GM19238 (cell line): ENCODE data around the gene GIGYF2.
"Not testable (repeated sequence)": the region's sequence is repeated elsewhere in the genome, so short reads cannot be mapped to it uniquely, and the experiment has no call there.

Experiments
- DNase-seq: peaks from one replicate; pipeline ENCODE4 v3.0.0; 2011; ENCODE audit warnings: low spot score; ENCODE audit not compliant: insufficient read length

Gene GIGYF2

DNA sequence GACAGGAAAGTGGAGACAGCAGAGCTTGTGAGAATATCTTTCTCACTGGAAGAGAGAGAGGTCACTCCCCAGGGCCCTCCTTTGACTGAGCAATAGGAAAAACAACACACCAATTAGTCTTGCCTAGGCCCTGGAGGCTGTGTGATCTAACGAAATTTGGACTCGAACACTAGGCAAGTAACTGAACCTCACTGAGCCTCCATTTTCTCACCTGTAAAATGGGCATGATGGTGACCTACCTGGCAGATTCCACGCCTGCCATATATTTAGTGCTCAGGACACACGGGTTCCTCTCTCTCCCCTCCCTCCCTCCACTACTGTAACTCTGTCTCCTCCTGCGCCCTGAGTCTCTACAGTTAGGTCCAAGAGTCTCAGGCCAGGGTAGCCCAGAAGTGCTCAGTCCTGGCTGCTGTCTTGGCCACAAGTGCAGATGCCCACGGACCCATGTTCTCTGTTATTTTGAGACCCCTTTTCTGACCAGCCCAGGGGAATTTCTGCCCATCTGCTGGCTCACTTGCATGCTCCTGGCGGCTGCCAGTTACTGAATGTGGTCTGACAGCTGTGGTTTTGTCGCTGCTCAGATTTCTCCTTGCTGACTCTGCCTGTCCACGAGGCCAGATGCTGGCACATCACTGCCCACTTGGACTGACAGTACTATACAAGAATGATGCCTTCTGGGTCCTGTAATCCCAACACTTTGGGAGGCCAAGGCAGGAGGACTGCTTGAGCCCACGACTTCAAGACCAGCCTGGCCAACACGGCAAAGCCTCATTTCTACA is 9.6 kb upstream of the GIGYF2 start:
- no peak for DNase-seq

DNA sequence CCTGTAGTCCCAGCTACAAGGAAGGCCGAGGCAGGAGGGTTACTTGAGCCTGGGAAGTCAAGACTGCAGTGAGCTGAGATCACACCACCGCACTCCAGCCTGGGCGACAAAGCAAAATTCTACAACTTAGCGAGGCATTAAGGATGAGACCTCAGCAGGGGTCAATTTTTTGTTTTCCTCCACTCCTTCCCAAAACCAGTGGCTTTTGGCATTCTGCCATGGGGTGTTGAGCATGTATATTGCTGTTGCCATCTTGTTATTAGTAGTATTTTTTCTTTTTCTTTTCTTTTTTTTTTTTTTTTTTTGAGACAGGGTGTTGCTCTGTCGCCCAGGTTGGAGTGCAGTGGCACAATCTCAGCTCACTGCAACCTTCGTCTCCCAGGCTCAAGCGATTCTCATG is 8.9 kb upstream of the GIGYF2 start:
- DNase-seq = no peak

DNA sequence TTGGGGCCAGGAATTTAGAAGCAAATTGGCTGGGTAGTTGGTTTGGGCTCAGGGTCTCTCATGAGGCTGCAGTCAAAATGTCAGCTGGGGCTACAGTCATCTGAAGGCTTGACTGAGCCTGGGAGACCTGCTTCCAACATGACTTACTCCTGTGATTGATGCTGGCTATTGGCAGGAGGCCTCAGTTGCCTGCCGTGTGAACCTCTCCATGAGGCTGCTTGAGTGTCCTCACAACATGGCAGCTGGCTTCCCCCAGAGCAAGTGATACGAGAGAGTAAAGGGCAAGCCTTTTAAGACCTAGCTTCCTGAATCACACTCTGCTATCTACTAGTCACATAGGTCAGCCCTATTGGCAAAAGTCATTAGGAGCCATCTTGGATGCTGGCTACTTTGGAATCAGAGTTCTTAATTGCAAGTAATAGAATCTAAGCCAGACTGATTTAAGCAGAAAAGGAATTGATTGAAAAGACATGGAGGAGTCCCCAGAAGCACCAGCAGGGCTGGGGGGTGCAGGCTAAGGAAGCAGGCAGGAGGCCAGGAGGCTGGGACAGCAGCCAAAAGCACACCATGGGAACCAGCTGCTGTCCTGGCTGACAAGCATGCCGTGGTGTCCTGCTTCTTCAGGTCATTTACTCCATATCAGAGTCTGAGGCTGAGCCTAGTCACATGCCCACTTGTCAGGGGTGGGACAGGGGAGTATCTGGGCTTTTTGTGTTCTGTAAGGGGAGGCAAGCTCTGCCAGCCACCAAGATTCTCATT is 7.8 kb upstream of the GIGYF2 start:
- no peak for DNase-seq

DNA sequence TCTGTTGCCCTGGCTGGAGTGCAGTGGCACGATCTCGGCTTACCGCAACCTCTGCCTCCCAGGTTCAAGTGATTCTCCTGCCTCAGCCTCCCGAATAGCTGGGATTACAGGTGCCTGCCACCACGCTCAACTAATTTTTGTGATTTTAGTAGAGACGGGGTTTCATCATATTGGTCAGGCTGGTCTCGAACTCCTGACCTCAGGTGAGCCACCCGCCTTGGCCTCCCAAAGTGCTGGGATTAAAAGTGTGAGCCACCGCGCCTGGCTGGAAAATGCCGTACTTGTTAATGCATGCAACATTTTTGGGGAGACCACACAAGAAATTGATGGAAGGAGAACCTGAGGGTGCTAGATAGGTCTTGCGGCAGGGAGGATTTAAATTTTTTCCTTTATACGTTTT is 6.0 kb upstream of the GIGYF2 start:
- not testable (repeated sequence) for DNase-seq

DNA sequence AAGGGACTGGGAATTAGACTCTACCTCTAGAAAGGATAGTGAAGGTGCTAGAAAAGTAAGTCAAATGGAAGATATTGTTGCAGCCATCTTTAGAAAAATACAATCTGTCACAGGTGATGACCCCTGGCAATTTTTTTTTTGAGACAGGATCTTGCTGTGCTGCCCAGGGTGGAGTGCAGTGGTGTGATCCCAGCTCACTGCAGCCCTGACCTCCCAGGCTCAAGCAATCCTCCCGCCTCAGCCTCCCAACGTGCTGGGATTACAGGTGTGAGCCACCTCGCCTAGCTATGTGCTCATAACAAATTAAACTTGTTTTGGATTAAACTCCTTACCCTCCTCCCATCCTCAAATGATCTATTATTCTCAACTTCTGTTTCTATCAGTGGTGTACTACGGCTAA is 3.8 kb upstream of the GIGYF2 start:
- no peak for DNase-seq

DNA sequence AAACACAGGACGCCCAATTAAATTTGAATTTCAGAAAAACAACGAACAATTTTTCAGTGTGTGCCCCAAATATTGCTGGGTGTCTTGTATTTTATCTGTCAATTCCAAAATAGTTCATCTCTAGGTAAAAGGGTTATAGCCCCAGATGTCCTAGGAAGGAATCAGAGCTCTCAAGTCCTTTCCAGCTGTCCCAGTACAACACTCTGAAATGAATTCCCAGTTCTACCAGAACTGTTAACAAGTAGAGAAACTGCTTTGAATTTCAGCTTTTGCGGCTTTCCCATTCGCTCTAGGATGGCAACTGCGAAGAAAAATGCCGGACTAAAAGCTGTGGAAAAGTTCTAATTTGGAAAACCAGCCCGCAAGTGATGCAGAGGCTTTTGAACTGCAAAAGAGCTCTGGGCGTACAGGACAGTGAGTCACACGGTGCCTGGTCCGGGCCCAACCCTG is 497 bp upstream of the GIGYF2 start:
- DNase-seq = no peak

DNA sequence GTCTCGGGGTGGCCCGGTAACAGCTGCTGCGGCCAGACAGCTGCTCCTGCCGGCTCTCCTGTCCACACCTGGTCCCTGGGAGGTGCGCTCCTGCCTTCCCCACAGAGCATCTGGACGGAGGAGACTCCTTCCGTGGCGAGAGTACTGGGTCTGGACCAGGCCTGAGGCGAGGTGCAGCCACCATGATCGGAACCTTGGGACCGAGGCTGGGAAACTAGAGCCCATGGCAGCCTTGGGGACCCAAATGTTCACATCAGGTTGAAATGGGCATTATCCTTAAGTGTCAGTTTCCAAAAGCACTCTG is 628 bp downstream of the GIGYF2 start:
- DNase-seq = peak; percentile 24

DNA sequence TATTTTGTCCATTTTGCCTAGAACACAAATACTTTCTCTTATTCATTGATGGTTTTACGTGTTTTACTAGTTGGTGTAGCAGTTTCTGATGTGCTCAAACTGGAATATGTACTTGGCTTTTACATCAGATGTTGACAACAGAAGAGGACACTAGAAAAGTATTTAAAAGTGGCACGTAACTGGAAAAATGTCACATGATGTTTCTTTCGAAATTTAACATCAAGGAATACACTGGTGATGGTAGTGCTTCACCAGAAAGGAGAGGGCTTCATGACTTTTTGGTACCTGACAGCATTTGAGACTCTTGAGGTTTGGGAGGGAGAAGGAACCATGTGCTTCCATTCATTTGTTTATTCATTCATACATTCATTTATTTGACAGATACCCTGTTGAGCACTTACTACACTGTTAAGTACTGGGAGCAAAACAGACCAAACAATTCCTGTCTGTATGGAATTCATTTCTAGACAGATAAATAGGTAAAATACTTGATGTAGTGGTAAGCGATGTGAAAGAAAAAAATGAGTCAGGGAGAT is 1.5 kb downstream of the GIGYF2 start:
- DNase-seq = no peak

DNA sequence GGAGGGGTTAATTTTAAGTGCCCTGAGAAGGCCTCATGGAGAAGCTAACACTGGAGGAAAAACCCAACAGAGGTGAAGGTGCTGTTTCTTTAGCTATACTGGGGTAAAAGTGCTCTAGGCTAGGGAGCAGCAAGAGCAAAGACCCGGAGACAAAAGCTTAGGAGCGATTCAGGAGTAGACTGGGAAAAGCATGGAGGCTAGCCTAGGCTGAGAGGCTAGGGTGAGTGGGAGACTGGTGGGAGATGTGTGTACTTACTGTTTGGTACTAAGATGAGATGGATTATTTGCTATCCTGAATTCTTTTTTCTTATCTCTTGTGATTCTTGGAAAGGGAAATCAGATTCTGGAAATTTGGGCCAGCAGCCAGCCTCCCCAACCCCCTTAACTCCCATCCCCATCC is 2.0 kb downstream of the GIGYF2 start:
- no peak for DNase-seq

DNA sequence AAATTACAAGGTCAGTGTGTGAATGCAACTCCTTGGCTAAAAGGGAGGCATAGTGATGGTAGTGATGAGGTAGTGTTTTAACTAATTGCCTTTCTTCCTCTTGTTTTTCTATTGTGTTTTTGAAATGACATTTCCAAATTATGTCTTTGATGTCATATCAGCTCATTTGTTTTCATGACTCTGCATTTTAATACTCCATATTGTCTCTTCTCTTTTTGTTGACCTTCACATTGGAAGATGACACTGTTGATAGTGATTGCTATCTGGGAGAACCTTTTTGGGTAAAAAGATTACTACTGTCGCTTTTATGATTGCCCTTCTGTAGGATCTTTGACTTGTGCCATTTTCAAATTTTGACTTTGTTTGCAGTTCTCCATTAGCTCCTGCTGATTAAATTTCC is 3.0 kb downstream of the GIGYF2 start:
- no peak for DNase-seq

DNA sequence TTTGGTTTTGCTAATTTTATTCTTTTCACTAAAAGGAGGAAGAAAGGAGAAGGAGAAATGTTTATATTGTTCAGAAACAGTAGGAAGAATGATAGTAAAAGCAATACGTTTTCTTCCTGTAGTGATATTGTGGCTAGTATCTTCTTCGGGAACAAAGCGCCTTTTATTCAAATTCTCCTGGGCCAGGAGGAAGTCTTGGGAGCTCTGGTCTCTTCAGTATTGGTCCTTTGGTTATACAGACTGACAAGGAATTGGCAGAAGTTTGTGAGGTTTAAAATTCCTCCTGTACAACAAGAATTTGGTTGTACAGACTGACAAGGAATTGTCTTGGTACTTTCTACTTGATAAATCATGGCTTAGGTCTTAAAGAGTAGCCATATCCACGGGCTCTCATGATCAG is 9.9 kb downstream of the GIGYF2 start:
- no peak for DNase-seq

DNA sequence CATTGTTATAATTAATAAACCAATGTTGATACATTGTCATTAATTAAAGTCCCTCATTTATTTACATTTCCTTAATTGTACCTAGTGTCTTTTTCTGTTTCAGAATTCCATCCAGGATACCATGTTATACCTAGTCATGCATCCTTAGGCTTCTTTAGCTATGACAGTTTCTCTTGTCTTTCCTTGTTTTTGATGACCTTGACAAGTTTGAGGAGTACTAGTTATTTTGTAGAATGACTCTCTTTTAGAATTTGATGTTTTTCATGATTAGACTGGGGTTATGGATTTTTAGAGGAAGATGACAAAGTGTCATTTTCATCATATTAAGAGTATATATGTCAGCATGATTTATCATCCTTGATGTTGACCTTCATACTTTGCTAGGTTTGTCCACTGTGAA is 16.4 kb downstream of the GIGYF2 start:
- no peak for DNase-seq

DNA sequence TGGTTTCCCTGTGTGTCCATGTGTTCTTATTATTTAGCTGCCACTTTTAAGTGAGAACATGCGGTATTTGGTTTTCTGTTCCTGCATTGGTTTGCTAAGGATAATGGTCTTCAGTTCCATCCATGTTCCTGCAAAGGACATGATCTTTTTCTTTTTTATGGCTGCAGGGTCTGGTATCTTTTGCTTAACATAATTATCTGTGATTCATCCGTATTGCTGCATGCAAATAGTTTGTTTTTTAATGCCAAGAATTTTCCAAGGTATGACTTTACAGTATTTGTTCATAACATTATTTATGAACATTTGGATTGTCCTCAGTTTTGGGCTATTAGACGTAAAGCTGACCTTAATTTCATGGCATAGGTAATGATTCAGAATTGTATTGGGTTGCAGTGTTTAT is 17.8 kb downstream of the GIGYF2 start:
- DNase-seq = no peak

DNA sequence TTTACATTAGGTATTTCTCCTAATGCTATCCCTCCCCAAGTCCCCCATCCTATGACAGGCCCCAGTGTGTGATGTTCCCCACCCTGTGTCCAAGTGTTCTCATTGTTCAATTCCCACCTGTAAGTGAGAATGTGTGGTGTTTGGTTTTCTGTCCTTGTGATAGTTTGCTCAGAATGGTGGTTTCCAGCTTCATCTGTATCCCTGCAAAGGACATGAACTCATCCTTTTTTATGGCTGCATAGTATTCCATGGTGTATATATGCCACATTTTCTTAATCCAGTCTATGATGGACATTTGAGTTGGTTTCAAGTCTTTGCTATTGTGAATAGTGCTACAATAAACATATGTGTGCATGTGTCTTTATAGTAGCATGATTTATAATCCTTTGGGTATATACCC is 22.9 kb downstream of the GIGYF2 start:
- not testable (repeated sequence) for DNase-seq

DNA sequence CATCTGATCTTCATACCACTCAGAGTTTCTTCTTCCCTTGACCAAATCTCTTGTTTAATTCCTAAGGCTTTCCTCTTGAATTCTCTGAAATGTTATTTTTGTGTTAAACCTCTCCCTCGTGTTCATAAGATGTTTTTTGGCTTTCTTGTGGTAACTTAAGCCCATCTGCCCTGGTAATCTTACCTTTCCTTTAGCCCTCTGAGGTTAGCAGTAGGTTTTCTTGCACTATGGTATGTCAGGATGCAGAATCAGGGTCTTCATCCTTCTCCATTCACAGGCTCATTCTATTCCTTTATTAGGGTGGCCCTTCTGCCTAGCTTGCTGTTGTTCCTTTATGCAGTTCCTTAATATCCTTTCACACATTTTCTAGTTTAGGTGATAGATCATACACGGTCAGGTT is 24.1 kb downstream of the GIGYF2 start:
- no peak for DNase-seq

DNA sequence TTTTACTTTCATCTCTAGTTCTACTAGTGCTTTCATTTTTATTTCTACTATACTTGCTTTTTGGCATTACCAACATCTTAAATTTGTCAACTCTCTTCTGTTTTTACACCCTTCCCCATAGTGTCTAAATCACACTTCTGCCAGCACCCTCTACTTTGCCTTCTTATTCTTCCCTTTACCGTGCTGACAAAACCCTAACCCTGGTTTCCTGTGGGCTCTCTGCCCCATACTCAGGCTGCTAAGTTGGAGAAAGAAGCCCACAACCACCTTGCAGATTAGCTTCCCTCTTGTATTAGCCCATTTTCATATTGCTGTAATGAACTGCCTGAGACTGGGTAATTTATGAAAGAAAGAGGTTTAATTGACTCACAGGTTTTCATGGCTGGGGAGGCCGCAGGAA is 24.8 kb downstream of the GIGYF2 start:
- no peak for DNase-seq

DNA sequence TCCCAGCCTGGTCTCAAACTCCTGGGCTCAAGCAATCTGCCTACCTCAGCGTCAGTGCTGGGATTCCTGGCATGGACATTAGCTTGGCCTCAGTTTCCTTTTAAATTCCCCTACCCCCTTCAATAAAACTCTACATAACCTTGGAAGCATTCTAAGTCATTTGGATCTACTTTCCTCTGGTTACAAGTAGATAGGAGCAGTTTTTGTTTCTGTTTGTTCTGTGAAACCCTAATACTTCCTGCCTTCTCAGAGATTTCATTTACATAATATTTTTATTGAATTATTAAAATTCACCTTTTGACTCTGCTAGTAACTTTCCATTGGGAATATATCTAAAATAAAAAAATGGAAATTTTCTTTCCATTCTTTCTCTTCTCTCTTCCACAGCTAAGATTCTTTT is 25.9 kb downstream of the GIGYF2 start:
- DNase-seq = no peak

DNA sequence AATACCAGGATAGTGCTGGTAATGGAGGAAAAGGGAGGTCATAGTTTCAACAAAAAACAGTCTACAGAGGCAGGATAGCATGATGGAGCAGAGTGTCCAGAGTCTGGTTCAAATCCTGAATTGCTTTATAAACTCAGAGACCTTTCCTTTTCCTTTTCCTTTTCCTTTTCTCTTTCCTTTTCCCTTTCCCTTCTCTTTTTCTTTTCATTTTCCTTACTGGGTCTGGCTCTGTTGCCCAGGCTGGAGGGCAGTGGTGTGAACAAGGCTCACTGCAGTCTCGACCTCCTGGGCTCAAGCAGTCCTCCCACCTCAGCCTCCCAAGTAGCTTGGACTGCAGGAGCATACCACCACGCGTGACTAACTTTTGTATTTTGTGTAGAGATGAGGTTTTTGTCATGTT is 31.7 kb downstream of the GIGYF2 start:
- DNase-seq = no peak

DNA sequence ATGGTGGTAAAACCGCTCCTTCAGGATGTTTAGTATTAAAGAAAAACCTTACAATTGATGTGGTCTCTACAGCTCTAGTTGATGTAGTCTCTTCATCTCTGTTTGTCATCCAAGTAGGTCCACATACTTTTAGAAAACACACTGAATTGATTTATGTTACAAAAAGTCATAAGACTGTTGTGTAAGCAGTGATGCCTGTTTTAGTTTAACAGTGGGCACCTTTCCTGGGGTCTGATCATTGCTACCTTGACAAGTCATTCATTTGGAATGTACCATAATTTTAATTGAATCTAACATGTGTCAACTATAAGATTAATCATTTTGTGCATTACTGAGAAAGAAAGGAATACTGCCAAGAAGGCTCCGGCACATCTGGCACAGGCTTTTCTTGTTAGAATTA is 34.3 kb downstream of the GIGYF2 start:
- no peak for DNase-seq

DNA sequence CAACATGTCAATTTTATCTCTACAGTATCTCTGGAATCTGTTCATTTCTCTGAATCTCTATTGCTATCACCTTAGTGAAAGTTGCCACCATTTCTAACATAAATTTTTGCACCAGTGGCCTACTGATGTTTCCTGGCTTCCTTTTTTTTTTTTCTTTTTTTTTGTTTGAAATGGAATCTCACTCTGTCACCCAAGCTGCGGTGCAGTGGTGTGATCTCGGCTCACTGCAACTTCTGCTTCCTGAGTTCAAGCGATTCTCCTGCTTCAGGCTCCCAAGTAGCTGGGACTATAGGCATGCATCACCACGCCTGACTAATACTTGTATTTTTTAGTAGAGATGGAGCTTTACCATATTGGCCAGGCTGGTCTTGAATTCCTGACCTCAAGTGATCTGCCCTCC is 44.2 kb downstream of the GIGYF2 start:
- no peak for DNase-seq

DNA sequence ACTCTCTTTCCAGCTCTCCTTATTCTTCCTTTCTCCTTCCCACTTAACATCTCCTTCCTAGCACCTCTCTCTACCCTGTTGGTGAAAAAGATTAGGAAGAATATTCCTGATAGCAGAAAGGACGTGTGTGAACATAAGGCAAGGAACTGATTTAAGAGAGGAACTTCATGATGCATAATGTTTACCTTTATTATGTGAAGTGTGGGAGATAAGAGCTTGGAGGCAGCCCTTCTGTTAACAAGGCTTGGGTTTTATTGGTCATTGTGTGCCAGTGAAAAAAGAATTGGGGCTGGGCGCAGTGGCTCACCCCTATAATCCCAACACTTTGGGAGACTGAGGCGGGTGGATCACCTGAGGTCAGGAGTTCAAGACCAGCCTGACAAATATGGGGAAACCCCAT is 44.8 kb downstream of the GIGYF2 start:
- no peak for DNase-seq

DNA sequence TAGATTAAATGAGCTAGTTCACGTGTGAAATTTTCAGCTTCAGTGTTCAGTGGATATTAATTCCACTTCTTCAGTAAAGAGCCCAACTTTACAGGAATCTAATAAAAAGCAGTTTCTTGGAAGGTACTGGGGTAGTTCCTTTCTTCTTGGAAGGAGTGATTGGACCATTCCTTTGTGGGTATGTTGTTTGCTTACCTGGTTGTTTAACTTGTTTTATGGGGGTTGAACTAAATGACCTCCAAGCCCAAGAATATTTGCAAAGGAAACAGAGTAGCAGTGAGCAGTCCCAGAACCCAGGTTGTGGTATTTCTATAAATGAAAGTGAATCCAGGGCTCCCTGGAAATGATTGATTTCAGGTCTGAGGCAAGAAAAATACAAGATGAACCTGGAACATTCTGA is 47.8 kb downstream of the GIGYF2 start:
- no peak for DNase-seq

DNA sequence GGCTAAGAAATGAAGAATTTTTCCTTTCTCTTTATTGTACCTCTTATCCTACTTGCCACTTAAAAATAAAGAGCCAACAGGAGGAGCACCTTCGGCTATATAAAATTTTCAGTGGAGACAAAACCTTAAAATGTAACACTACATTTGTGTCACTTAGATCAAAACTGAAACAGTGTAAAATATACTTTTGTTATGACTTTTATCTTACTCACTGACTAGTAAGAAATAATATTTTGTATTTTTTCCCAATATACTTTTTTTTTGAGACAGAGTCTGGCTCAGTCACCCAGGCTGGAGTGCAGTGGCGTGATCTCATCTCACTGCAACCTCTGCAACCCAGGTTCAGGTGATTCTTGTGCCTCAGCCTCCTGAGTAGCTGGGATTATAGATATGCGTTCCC is 50.9 kb downstream of the GIGYF2 start:
- no peak for DNase-seq
